Measurements from ENCODE around the gene GALNT9.

The GALNT9 gene

DNA sequence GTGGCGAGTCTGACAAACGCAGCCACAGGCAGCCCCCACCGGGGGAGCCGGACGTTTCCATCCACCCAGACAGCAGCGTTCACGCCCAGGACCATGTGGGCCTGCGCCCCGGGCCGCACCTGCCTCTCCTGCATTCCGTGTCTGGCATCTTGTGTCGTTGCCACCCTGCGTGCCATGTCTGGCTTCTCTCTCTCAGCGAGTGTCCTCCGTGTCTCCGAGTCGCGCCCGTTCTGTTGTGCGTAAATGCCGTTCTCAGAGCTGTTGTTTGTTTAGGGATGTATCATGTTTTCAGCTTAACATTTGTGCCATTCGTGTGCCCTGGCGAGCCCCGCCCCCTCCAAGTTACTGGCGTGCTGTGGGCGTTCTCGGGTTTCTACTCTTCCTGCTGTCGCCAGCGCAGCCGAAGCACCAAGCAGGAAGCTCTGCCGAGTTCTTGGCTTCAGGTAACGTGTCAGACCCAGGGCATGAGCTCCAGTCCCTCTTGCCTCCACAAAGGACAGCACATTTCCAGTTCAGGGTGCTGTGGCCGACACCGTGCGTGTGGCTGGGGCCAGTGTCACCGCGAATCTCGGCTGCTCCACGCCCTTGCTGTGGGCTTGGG lies 150.5 kb downstream of the GALNT9 start:
- FAIRE-seq (no peak), DNase-seq (ENCODE audit: insufficient read length, low spot score) (no peak)
- TF ChIP-seq, protein P1, sequence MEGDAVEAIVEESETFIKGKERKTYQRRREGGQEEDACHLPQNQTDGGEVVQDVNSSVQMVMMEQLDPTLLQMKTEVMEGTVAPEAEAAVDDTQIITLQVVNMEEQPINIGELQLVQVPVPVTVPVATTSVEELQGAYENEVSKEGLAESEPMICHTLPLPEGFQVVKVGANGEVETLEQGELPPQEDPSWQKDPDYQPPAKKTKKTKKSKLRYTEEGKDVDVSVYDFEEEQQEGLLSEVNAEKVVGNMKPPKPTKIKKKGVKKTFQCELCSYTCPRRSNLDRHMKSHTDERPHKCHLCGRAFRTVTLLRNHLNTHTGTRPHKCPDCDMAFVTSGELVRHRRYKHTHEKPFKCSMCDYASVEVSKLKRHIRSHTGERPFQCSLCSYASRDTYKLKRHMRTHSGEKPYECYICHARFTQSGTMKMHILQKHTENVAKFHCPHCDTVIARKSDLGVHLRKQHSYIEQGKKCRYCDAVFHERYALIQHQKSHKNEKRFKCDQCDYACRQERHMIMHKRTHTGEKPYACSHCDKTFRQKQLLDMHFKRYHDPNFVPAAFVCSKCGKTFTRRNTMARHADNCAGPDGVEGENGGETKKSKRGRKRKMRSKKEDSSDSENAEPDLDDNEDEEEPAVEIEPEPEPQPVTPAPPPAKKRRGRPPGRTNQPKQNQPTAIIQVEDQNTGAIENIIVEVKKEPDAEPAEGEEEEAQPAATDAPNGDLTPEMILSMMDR (IDR thresholded peaks at IDR 0.05; ENCODE audit: insufficient read depth, missing control alignments): no peak

DNA sequence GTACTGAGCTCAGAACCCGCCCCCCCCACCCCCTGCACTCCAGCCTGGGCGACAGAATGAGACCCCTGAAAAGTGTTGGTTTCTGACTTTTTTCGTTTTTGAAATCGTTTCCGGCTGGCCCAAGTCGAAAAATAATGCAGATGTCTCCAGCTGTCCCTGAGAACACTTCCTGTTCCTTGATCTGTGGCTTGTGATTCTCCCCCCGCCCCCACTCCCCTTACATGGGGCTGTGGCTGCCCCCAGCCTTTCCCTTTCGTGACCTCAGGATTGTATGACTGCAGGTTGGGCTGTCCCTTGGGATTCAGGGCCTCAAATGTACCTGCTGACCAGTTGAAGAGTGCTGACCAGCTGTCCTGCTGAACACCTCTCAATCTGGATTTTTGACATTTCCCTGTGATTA lies 151.1 kb downstream of the GALNT9 start:
- DNase-seq (ENCODE audit: insufficient read length, low spot score) (no peak), FAIRE-seq (no peak)
- TF ChIP-seq, protein P1 (IDR thresholded peaks at IDR 0.05; ENCODE audit: insufficient read depth, missing control alignments): no peak

DNA sequence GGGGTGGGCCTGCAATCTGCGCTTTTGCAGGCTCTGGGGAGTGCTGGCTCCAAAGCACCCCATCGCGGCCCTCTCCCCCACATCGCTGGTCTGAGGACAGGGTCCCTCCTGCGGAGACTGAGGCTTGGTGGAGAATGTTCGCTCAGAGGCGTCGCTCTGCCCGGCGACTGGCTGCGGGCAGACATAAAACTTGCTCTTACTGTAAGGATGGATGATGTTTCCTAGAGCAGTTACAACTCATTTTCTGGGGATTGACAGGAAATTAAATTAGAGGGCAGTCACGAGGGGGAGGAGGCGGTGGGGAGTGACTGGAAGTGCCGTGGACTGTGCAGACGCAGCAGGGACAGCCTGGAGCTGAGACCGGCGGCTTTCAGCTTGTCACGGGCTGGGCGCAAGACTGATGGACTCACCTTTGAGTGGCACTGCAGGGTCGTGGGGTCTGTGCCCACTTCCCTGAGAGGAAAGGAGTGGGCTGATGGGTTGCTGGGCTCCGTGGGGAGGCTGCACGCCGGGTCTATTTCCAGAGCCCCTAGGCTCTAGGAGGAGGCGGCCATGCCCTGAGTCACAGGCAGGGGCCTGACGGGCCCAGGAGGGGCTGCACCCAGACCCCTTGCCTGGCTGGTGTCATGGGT lies 152.4 kb downstream of the GALNT9 start:
- TF ChIP-seq, protein P1 (IDR thresholded peaks at IDR 0.05; ENCODE audit: insufficient read depth, missing control alignments): no peak
- no peak for FAIRE-seq
- no peak for DNase-seq (ENCODE audit: insufficient read length, low spot score)

DNA sequence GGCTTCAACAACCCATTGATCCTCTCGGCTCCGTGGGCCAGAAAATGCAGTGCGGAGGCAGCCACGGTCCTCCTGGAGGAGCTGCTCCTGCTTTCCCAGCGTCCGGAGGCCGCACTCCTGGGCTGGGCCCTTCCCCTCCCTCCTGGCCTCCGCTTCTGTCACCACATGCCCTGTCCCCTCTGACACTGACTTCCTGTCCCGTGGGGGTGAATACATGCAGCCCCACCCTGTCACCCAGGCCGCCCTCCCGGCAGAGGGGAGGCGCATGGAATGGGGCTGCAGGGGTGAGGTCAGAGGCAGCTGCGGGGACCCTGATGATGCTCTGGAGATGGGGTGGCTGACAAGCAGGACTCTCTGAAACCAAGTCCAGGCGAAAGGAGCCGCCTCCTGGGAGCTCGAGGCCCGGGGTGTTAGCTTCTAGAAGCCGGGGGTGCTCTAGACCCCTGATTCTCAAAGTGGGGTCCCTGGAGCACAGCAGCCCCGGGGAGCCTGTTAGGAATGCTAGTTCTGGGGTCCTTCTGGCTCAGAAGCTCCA lies 152.9 kb downstream of the GALNT9 start:
- no peak for FAIRE-seq
- no peak for DNase-seq (ENCODE audit: insufficient read length, low spot score)
- TF ChIP-seq, protein P1 (IDR thresholded peaks at IDR 0.05; ENCODE audit: insufficient read depth, missing control alignments): no peak

DNA sequence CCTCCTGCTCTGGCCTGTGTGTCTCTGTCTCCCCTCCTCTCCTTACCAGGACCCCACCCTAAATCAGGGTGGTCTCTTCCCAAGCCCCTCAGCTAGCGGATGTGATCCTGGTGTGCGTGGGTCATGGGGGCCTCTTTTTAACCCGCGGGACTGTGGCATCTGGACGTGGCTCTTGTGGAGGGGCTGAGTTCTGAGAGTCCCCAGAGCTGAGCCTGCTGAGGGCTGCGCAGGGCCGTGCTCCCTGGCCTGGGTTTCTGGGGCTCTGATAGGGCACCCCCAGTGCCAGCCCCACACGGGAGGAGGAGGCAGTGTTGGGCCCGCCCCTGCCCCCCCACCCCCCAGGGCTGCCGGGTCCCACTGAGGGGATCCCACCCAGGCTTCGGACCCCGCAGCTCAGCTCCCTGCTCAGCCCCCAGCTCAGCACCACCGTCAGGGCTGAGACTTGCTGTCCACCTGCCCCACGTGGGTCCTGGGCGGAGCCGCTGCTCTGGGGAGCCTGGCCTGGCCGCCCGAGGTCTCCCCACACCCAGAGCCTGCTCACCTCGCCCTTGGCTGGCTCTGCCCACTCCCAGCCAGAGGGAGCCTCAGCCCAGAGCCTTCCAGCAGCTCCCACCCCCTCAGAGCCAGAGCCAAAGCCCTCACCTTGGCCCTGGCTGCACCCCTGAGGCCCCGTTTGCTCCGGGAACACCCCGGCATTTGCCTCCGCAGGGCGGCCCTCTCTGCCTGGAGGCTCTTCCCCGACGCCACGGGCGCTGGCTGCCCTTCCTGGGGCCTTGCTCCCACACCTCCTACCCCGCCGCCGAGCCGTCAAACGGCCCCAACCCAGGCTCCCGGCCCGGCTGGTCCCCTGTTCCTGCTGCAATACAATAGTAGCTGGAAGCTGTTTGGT lies 153.6 kb downstream of the GALNT9 start:
- FAIRE-seq (no peak), DNase-seq (ENCODE audit: insufficient read length, low spot score) (no peak)
- TF ChIP-seq, protein P1 (IDR thresholded peaks at IDR 0.05; ENCODE audit: insufficient read depth, missing control alignments): no peak

DNA sequence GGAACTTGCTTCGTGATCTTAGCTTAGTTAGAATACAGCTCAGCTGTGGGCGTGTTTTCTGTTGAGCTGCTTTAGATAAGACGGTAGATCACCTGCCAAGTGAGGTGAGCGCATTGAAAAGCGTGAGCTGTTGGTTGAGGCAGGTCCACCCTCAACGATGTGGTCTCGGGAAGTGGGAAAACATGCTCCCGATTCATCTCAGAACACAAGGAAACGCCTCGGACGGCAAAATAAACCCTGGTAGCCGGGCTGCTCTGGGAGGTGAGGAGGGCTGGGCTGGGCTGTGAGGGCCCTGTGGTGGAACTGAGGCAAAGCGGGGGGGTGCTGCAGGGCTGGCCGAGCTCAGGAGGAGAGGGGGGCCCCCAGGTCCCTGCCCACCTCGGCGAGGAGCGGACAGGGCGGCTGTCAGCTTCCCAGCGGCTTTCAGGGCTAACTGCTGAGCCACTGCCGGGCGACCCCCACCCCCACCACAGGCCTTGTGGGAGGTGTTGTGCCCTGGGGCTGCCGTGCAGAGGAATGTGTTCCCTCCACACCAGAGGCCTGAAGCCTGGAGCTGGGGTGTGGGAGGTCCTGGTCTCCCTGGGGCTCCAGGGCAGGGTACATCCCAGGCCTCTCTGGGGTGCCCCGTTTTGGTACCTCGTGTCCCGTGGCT lies 154.4 kb downstream of the GALNT9 start:
- TF ChIP-seq, protein P1 (IDR thresholded peaks at IDR 0.05; ENCODE audit: insufficient read depth, missing control alignments): no peak
- FAIRE-seq: no peak
- DNase-seq (ENCODE audit: insufficient read length, low spot score): no peak
